ENCODE results near the gene RAP1A.

GRCh38 chr1:111647736-111648135, 28.1 kb downstream of the RAP1A start:
- TF ChIP-seq CTCF (IDR thresholded peaks at IDR 0.05) (no peak), FOXK1 (CRISPR knock-in tag; IDR thresholded peaks at IDR 0.05) (no peak), ZNF232 (CRISPR knock-in tag; IDR thresholded peaks at IDR 0.05) (no peak), GABPB1 (CRISPR knock-in tag; IDR thresholded peaks at IDR 0.05) (no peak)
